GM20000 (cell line): ENCODE data around the gene DMD.
"Not testable (repeated sequence)": the region's sequence is repeated elsewhere in the genome, so short reads cannot be mapped to it uniquely, and the experiment has no call there.

Source experiments
- DNase-seq: peaks from one replicate; pipeline ENCODE4 v3.0.0; 2012; ENCODE audit warnings: low spot score
- TF ChIP-seq, protein P1 (sequence below): IDR thresholded peaks from 2 replicates; pipeline ENCODE4 v1.5.1; 2012; ENCODE audit warnings: mild to moderate bottlenecking, control low read depth; ENCODE audit errors: extremely low read depth, missing control alignments

DMD gene

DNA sequence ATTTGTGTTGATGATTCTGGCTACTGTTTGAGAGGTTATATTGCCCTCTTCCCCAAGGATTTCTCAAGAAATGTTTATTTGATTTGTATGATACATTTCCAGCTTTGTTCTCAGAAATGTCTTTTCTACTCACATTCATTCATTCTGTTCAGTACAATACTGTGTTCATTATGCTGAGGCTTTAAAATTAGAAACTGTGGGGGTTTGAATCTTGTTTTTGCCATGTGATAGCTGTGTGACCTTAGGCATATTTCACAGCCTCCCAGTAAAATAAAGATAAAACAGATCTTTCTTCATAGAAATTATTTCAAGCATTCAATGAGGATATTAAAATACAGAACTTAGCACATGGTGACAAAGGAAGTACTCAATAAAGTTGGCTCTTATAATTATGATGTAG, 123.9 kb downstream of the DMD start:
- TF ChIP-seq, protein P1, sequence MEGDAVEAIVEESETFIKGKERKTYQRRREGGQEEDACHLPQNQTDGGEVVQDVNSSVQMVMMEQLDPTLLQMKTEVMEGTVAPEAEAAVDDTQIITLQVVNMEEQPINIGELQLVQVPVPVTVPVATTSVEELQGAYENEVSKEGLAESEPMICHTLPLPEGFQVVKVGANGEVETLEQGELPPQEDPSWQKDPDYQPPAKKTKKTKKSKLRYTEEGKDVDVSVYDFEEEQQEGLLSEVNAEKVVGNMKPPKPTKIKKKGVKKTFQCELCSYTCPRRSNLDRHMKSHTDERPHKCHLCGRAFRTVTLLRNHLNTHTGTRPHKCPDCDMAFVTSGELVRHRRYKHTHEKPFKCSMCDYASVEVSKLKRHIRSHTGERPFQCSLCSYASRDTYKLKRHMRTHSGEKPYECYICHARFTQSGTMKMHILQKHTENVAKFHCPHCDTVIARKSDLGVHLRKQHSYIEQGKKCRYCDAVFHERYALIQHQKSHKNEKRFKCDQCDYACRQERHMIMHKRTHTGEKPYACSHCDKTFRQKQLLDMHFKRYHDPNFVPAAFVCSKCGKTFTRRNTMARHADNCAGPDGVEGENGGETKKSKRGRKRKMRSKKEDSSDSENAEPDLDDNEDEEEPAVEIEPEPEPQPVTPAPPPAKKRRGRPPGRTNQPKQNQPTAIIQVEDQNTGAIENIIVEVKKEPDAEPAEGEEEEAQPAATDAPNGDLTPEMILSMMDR = no peak
- DNase-seq = no peak

DNA sequence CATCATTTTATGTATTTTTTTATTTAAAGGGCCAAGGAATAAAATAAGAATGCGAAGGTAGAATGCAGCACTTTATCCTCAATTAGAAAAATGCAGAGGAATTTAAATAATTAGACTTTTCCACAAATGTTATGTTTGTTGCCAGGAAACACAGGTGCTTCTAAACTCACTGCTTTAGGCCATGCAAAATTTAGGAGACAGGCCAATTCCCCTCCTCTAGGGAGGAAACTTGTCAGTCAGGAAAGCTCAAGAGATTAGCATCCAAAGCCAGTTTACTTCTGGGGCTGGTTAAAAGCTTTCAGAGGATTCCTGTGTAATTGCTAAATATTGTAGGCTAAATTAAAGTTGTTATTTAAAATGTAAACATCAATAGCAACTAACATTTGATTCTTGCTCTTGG, 124.5 kb downstream of the DMD start:
- TF ChIP-seq, protein P1 = no peak
- no peak for DNase-seq

DNA sequence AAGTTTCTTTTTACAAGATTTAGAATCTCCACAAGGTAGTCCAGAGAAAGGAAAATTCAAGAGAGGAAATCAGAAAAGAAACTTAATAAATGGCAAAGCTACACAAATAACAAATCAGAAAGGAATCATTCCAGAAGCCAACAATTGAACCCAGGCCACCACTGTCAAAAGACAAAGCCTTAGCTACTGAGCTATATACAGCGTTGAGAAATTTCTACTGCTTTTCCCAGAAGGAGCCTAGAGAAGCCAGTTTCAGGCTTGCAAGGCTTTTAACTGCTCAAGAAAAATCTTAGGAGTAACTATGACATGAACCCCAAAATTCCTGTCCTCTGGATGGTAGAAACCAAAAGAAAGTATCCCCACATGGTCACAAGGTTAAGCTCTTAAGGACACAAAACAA, 129.0 kb downstream of the DMD start:
- TF ChIP-seq, protein P1 = no peak
- DNase-seq = no peak

DNA sequence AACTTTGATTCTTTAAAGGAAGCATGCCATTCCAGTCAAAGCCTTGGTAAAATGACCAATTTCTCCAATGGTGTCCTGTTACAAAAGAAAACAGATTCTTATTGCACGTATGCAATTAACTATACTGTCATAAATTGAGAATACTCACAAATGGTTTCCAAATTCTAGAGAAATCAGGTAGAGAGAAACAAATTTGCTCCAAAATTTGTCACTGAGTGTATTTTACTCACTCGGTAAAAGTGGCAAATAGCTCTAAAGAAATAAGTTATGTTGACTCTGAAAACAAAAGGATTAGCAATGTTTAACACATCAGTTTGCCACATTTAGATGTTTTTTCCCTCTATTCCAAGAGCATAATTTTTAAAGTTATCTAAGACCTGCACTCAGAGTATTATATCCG, 133.1 kb downstream of the DMD start:
- TF ChIP-seq, protein P1 = no peak
- no peak for DNase-seq

DNA sequence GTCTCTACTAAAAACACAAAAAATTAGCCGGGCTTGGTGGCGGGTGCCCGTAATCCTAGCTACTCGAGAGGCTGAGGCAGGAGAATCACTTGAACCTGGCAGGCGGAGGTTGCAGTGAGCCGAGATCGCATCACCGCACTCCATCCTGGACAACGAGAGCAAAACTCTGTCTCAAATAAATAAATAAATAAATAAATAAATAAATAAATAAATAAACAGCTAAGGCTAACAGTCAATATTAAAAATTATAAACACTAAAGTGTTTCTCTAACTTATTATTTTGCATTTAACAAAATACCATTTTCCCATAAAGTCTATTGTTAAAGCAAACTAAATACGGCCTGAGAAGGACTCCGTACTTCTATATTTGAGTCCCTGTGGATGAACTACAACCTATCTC, 137.7 kb downstream of the DMD start:
- not testable (repeated sequence) for DNase-seq

DNA sequence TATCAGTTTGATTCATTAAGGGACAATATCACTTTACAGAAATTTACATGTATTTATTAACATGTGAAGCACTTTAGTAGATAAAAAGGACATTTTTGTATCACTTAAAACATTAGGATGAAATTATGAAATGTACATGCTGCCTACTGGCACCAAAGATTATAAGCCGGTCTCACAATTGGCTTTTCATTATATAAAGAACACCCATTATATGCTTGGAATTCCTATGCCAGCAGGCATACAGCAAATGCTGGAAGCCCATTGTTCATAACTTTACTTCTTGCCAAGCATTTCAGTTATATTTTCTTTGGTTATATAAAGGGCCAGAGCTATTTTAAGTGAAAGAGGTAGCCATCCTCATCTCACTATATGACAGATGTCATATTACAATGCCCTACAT, 145.9 kb downstream of the DMD start:
- TF ChIP-seq, protein P1 = no peak
- DNase-seq = no peak

DNA sequence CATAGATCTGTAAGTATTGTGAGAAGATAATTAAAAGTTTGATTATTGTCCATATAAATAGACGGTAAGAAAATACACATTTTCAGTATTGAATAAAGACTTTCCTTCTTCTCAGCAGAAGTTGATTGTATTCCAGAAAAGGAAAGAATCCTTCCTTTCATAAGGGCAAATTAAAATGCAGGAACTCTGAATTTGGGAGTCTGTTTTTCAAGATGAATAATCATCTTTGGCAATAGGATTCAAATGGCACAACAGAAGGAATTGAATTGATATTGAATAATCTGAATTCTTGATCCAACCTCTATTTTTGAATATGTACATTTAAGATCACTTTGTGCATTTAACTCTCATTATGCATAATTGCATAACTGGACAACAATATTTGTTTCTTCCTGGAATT, 149.3 kb downstream of the DMD start:
- TF ChIP-seq, protein P1 = no peak

DNA sequence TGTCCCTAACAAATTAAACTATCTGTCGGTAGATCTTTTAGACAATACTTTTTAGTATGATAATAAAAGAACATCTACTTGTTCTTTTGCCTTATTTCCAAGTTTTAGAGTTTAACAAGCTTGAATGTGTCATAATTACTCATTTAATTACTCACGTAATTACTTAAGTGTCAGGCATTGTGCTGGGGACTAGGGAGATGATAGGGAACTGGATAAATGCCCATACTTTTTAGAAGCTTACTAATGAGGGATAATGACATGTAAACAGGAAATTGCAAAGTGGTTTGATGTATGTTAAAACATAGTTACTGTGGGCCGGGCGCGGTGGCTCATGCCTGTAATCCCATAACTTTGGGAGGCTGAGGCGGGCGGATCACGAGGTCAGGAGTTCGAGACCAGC, 158.3 kb downstream of the DMD start:
- TF ChIP-seq, protein P1 = no peak
- DNase-seq = no peak

More for the DNA sequence above, 149.3 kb downstream of the DMD start:
- no peak for DNase-seq
